Measurements from ENCODE around the gene ERVFRD-1. TPM values are rescaled to one million over a fixed set of nuclear protein-coding genes. Genes with fewer than 3 reads are reported as not detected.
A peak's percentile ranks its signal among the peaks of the same experiment; 100 is the strongest.

The ERVFRD-1 gene
- total and polyA plus RNA-seq, 2 of the 13 experiments (the other 11 are each of a cell fraction or from before 2014, with no cell fraction given) = not detected

DNA sequence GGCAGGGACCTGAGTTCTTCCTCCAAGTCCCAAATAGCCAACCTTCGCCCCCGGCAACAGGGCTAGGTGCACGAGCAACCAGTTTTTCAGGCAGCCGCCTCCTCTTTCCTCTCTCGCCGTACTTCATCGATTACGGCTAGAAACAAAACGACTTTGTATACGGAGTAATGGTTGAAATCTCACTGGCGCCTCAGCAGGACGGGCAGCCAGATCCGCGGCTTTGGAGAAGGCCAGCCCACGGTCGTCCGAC lies 18.2 kb downstream of the ERVFRD-1 start (continued):
- TF ChIP-seq ZSCAN31 (CRISPR knock-in tag; IDR thresholded peaks at IDR 0.05; ENCODE audit: low read depth) = 0 out of 2 replicates have a peak, but pooled peaks have one; percentile 66
- TF ChIP-seq KAT7 (CRISPR knock-in tag; IDR thresholded peaks at IDR 0.05; ENCODE audit: borderline replicate concordance) = no peak; the same call in 1 of the 2 replicates
- TF ChIP-seq, protein P1, sequence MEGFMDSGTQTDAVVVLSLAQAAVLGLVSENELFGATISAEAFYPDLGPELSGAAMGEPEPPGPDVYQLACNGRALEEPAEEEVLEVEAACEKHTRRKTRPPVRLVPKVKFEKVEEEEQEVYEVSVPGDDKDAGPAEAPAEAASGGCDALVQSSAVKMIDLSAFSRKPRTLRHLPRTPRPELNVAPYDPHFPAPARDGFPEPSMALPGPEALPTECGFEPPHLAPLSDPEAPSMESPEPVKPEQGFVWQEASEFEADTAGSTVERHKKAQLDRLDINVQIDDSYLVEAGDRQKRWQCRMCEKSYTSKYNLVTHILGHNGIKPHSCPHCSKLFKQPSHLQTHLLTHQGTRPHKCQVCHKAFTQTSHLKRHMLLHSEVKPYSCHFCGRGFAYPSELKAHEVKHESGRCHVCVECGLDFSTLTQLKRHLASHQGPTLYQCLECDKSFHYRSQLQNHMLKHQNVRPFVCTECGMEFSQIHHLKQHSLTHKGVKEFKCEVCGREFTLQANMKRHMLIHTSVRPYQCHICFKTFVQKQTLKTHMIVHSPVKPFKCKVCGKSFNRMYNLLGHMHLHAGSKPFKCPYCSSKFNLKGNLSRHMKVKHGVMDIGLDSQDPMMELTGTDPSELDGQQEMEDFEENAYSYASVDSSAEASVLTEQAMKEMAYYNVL (CRISPR knock-in tag; IDR thresholded peaks at IDR 0.05; ENCODE audit: borderline replicate concordance) = no peak
- TF ChIP-seq ZSCAN22 (CRISPR knock-in tag; IDR thresholded peaks at IDR 0.05) = no peak
- no peak for TF ChIP-seq ZBTB8A (CRISPR knock-in tag; IDR thresholded peaks at IDR 0.05; ENCODE audit: borderline replicate concordance, low read depth)
- TF ChIP-seq ELF4 (CRISPR knock-in tag; IDR thresholded peaks at IDR 0.05; ENCODE audit: borderline replicate concordance) = 0 out of 2 replicates have a peak, but pooled peaks have one; percentile 52
- no peak for TF ChIP-seq MYNN (CRISPR knock-in tag; IDR thresholded peaks at IDR 0.05; ENCODE audit: low read depth)
- TF ChIP-seq ZNF709 (CRISPR knock-in tag; IDR thresholded peaks at IDR 0.05) = no peak
- TF ChIP-seq, protein P2, sequence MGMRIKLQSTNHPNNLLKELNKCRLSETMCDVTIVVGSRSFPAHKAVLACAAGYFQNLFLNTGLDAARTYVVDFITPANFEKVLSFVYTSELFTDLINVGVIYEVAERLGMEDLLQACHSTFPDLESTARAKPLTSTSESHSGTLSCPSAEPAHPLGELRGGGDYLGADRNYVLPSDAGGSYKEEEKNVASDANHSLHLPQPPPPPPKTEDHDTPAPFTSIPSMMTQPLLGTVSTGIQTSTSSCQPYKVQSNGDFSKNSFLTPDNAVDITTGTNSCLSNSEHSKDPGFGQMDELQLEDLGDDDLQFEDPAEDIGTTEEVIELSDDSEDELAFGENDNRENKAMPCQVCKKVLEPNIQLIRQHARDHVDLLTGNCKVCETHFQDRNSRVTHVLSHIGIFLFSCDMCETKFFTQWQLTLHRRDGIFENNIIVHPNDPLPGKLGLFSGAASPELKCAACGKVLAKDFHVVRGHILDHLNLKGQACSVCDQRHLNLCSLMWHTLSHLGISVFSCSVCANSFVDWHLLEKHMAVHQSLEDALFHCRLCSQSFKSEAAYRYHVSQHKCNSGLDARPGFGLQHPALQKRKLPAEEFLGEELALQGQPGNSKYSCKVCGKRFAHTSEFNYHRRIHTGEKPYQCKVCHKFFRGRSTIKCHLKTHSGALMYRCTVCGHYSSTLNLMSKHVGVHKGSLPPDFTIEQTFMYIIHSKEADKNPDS (CRISPR knock-in tag; IDR thresholded peaks at IDR 0.05) = no peak
- no peak for TF ChIP-seq RFX5 (IDR thresholded peaks at IDR 0.05; ENCODE audit: low read depth, low read length)
- no peak for TF ChIP-seq SRF (IDR thresholded peaks at IDR 0.05; ENCODE audit: low read depth, low read length)
- TF ChIP-seq HIVEP1 (CRISPR knock-in tag; IDR thresholded peaks at IDR 0.05) = peak; percentile 62; the same call in 1 of the 2 replicates
- no peak for TF ChIP-seq KDM6A (CRISPR knock-in tag; IDR thresholded peaks at IDR 0.05; ENCODE audit: low read depth)
- TF ChIP-seq SSRP1 (CRISPR knock-in tag; IDR thresholded peaks at IDR 0.05) = no peak
- no peak for TF ChIP-seq NFYC (CRISPR knock-in tag; IDR thresholded peaks at IDR 0.05)
- no peak for TF ChIP-seq ZNF780A (CRISPR knock-in tag; IDR thresholded peaks at IDR 0.05)
- no peak; the same call in 1 of the 2 replicates for TF ChIP-seq NR2F2 (IDR thresholded peaks at IDR 0.05; ENCODE audit: borderline replicate concordance, low read depth)
- no peak for TF ChIP-seq ZNF143 (CRISPR knock-in tag; IDR thresholded peaks at IDR 0.05)
- TF ChIP-seq ZSCAN25 (CRISPR knock-in tag; IDR thresholded peaks at IDR 0.05) = no peak
- TF ChIP-seq ETV5 (CRISPR knock-in tag; IDR thresholded peaks at IDR 0.05; ENCODE audit: borderline replicate concordance) = no peak
- no peak for TF ChIP-seq ZNF850 (CRISPR knock-in tag; conservative IDR thresholded peaks at IDR 0.05)
- TF ChIP-seq ONECUT2 (CRISPR knock-in tag; IDR thresholded peaks at IDR 0.05) = peak; percentile 61; the same call in 1 of the 2 replicates
- no peak; the same call in 1 of the 2 replicates for TF ChIP-seq ATF1 (CRISPR knock-in tag; IDR thresholded peaks at IDR 0.05)
- TF ChIP-seq ZNF513 (CRISPR knock-in tag; conservative IDR thresholded peaks at IDR 0.05) = no peak
- no peak; the same call in none of the 2 replicates for TF ChIP-seq ZNF230 (CRISPR knock-in tag; IDR thresholded peaks at IDR 0.05)
- TF ChIP-seq TMF1 (CRISPR knock-in tag; IDR thresholded peaks at IDR 0.05; ENCODE audit: low read depth) = no peak
- no peak for TF ChIP-seq JDP2 (CRISPR knock-in tag; IDR thresholded peaks at IDR 0.05; ENCODE audit: borderline replicate concordance)

Data from HepG2 (cell line).